Stimulated activated CD8-positive, alpha-beta memory T cell treated with anti-CD3 and anti-CD28 coated beads, Interleukin-7, amount 100 ng/mL, for 4 hours (primary cell): ENCODE data around the gene BTG2.

Experiments used
- DNase-seq, 2 donors: peaks; one replicate each; pipeline ENCODE4 v3.0.0-alpha.2; 2020; ENCODE audit warnings: low read depth in 2 of 2

BTG2 gene

GRCh38 chr1:203316626-203317093 is 11.3 kb downstream of the BTG2 start:
- no peak for DNase-seq

GRCh38 chr1:203317429-203318228 is 12.3 kb downstream of the BTG2 start:
- no peak for DNase-seq

- DNase-seq: no peak
Observed at GRCh38 chr1:203318229-203318517, 12.9 kb downstream of the BTG2 start.

- peak in 1 of 2 donors; percentile 49 for DNase-seq
Observed at GRCh38 chr1:203320591-203321272, 15.4 kb downstream of the BTG2 start.

GRCh38 chr1:203321273-203322052 is 16.1 kb downstream of the BTG2 start:
- DNase-seq: no peak

- no peak for DNase-seq
Observed at GRCh38 chr1:203322500-203323179, 17.3 kb downstream of the BTG2 start.

- DNase-seq: no peak
Observed at GRCh38 chr1:203323587-203323986, 18.3 kb downstream of the BTG2 start.

- no peak for DNase-seq
Observed at GRCh38 chr1:203324105-203325025, 19.0 kb downstream of the BTG2 start.

- DNase-seq: peak in 1 of 2 donors; percentile 47
Observed at GRCh38 chr1:203325026-203325417, 19.7 kb downstream of the BTG2 start.

GRCh38 chr1:203325418-203326091 is 20.2 kb downstream of the BTG2 start:
- DNase-seq: no peak

GRCh38 chr1:203326830-203327683 is 21.7 kb downstream of the BTG2 start:
- peak; percentile 89 to 95 for DNase-seq

GRCh38 chr1:203327684-203328457 is 22.6 kb downstream of the BTG2 start:
- DNase-seq: peak in 1 of 2 donors; percentile 55

- no peak for DNase-seq
Observed at GRCh38 chr1:203328714-203329122, 23.4 kb downstream of the BTG2 start.

- no peak for DNase-seq
Observed at GRCh38 chr1:203331224-203331623, 25.9 kb downstream of the BTG2 start.

GRCh38 chr1:203335503-203335902 is 30.2 kb downstream of the BTG2 start:
- DNase-seq: no peak

- no peak for DNase-seq
Observed at GRCh38 chr1:203336097-203336496, 30.8 kb downstream of the BTG2 start.

- peak; percentile 35 to 36 for DNase-seq
Observed at GRCh38 chr1:203338335-203339036, 33.2 kb downstream of the BTG2 start.
